ENCODE measurements around the gene GORAB.

GORAB gene

GRCh38 chr1:170539154-170539553 lies 7.2 kb downstream of the GORAB start:
- DNase-seq, result no peak

DNA sequence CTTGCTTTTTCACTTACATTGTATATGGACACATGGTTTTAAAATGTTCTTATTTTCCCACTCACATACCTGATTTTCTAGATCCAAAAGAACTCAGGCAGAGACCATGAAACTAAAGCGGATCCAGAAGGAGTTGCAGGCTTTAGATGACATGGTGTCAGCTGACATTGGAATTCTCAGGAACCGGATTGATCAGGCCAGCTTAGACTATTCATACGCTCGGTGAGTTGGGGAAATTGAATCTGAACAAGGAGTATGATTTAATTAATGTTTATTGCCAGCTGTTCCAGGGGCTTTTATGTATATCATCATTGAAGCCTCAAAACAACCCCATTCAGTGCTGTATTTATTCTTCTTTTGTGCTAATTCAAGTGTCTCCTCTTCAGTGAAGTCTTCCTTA lies 12.7 kb downstream of the GORAB start:
- no peak for DNase-seq

- DNase-seq, result no peak
These were observed 13.5 kb downstream of the GORAB start for GRCh38 chr1:170545476-170545875.

DNA sequence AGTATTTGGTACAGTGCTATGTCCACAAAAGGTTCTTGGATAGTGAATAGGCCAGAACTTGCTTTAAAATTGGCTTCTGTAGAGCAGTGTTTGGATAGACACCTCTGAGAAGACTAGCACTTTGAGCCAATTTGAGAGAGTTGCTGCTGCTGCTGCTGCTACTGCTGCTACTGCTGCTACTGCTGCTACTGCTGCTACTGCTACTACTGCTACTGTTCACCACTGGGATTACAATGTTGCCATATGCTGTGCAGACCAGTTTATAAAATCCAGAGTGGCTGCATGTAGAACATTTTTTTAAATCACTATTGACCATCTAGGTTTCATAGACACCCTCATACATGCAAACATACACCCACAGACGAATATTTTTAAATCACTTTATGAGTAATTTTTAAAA lies 15.3 kb downstream of the GORAB start:
- DNase-seq, result no peak

DNA sequence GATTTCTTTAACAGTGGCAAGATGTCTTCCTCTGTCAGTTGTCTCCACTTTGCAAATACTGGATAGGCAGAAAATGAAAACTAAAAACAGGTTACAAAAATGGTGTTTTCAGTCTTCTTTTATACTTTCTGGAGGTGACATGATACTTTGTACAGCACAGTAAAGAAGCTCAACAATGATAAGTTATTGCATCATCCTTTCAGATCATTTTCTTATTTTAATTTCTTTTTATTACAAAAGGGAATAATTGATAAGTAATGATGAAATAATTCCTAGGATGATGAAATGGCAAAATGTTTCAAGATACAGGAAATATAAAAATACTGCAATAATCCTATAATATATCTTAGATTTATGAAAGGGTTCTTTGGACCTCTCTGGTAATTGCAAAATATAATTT lies 16.5 kb downstream of the GORAB start:
- DNase-seq, result no peak

- no peak for DNase-seq
These were observed 23.4 kb downstream of the GORAB start for GRCh38 chr1:170555370-170555769.

DNA sequence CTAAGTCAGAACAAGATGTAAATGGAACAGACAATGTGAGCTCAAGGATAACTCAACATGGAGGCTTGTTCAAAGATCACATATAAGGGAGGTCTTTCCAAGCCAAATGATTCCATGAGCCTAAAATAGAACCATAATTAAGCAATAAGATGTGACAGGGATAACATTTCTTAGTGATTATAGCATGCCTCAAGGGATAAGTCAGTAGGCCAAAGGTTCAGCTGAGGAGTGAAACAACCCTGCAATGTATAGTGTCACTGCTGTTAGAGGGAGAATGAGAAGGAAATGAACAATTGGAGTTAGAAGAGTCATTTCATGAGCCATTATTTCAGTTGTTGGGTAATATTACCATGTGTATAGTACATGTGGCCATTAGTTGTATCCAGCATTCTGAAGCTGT lies 25.0 kb downstream of the GORAB start:
- DNase-seq, result no peak

GRCh38 chr1:170558731-170559130 lies 26.8 kb downstream of the GORAB start:
- DNase-seq, result no peak

DNA sequence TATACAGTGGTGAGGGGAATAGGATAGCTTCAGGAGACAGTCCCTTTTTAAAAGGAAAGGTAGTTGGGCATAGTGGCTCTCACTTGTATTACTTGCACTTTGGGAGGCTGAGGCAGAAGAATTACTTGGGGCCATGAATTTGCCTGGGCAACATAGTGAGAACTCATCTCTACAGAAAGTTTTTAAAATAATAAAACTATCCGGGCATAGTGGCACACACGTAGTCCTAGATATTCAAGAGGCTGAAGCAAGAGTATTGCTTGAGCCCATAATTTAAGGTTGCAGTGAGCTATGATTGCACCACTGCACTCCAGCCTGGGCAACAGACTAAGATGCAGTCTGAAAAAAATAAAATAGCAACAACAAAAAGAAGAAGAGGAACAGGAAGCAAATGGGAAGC lies 27.2 kb downstream of the GORAB start:
- DNase-seq, result no peak

DNA sequence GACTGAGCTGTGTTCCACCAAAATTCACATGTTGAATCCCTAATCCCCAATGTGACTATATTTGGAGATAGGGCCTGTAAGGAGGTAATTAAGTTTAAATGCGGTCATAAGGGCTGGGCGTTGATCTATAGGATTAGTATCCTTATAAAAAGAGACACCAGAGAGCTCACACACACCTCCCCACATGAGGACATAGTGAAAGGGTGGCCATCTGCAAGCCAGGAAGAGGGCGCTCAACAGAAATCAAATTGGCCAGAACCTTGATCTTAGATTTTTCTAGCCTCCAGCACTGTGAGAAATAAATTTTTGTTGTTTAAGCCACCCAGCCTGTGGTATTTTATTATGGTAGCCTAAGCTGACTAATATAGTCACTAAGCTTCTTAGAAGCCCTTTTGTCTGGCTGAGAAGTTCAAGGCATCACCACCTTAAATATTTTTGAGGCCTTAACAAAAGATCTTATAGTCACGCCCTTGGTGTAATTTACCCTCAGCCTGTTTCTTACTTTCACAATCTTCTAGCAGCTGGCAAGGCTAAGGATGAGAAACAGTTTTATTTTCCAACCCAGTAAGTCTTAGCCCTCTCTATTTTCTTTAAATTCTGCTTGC lies 28.8 kb downstream of the GORAB start:
- DNase-seq, result no peak

GRCh38 chr1:170562646-170563338 lies 30.8 kb downstream of the GORAB start:
- DNase-seq, result no peak

DNA sequence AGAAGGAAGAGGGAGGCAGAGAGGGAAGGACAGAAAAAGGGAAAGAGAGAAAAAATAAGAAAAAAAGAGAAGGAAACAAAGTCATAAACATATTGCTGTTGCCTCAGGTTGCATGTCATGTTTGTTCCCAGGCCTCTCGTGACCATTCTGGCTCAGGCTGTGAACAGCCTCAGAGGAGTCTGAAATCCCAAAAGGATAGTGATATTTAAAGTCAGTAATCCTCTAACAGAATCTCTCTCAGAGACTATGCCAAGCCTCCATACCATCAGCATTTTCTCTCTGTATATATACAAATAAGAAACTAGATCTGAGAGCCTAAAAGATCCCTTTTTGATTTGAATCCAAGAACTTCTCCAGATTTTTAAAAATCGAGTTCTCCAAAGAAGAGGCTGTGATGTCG lies 35.2 kb downstream of the GORAB start:
- no peak for DNase-seq

- DNase-seq, result no peak
These were observed 36.2 kb downstream of the GORAB start for GRCh38 chr1:170568197-170568596.

- no peak for DNase-seq
These were observed 45.0 kb downstream of the GORAB start for GRCh38 chr1:170576980-170577379.

DNA sequence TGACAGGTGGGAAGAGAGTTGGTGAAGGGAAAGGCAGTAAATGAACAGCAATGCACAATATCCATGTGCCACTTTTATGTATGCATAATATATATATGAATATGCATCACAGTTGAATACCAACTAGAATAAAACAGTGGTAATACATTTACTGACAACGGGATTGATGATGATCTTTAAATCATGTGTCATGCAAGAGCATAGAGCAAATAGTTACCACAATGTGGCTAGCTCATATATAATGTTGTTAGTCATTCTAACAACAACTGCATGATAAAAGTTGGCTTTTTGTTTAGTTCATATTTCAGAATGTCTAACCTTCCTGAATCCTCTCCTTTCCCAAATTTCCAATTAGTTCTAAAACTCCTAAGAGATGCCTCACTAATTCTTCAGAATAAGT lies 46.4 kb downstream of the GORAB start:
- no peak for DNase-seq

DNA sequence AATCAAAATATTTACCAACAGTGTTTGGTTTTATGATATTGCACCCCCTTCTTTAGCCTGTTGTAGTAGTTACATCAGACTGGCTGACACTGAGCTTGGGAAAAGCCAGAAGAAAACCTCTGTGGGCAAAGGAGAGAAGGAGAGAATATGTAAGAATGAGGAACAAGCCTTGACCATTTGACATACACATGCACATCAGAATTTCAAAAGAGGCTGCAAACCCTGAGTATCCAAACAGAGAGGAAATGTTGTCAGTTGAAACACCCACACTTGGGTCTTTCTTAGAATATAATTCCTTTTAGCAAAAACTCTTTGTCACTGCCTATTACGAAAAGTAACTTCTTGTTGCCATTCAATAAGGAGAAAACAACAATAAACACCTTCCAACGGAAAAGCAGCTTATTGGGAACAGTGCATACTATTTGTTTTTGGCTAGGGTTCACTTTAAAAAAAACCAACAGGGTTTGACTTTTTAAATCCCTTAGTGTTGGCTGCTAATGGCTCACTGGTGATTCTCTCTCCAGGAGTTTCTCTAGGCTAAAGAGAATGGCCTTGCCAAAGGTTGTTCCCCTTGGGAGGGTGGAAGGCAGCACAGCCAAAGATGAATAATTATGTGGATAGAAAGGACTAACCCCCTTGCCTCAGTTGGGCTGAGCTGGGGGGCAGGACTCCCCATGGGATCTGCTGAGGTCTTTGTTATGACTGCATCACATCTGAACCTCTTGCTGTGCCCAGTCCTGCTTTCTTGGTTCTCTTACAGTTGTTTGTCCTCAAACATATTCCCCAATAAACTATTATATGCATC lies 48.9 kb downstream of the GORAB start:
- no peak for DNase-seq

GRCh38 chr1:170583186-170583585 lies 51.2 kb downstream of the GORAB start:
- no peak for DNase-seq

GRCh38 chr1:170586321-170587252 lies 54.6 kb downstream of the GORAB start:
- no peak for DNase-seq

DNA sequence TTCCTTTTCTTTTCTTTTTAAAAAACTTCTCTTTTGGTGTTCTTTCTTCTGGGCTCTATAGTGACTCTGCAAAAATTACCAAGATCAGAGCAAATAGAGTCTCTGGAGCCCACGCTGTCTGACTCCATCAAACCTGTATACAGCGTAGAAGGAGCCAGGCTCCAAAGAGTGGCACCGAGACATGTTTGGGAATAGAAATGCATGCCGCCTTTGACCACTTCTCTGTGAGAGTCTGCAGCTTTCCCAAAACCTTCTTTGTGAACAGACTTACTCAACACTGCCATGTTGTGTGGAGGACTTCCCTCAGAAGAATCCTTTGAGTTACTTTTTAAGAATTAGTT lies 55.3 kb downstream of the GORAB start:
- no peak for DNase-seq

DNA sequence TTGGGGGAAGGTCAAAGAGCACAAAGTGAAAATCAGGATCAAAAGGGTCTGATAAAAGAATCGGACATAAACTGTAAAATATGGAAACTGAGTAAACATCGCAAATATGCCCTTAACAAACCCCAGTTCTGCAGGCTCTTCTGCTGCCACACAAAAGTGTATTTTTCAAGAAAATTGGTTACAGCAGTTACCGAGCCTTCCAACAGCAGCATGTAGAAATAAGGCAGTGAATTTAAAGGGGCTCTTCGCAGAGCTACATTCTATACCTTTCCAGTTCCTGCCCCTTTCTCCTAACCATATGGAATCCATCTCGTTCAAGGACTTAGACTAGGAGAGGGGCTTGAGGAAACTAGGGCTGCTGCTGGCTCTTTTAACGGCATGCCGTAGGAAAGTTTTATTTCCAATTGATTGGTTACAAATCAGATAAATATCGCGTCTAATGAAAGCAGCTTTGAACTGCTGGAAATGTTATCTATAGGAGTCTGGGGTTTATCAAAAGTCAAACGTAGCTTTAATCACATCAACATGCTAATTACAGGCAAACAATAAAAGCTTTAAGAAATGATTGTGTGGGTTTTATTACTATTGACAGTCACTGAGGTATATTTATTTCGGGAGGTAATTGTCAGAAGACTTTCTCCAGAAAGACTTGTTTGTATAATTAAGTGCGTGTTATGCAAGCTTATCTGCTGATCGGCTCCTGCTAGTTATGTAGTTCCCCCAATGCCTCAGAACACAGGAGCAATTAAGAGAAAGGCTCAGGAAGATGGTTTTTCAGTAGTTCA lies 59.1 kb downstream of the GORAB start:
- DNase-seq, result no peak

DNA sequence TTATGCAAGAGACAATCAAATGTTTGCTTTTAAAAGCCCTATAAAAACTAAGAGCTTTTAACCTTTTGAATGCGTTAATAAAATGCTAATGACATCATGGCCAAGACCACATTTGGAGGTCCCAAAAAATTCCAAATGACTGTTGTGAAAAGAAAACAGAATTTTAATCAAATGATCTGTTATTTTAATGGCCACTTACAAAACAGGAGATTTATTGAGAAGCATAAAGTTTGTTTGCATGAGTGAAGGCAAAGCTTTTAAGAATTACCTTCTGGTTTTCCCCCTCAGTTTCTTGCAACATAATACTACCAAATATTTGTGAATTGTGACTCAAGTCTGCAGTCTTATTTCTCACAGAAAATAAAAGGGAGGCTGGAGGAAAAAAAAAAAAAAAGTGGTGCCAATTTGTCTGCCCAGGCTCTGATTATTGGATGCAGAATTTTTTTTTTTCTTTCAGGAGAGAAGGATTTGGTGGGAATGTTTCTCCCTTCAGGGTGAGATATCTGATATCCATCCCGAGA lies 60.7 kb downstream of the GORAB start:
- no peak for DNase-seq

All from stimulated activated naive CD4-positive, alpha-beta T cell treated with Interleukin-2 at 50 U/mL for 16 hours (primary cell).